Lower lobe of right lung (tissue), 2 donors: ENCODE results near the gene FAM89B. TPM values are rescaled to one million over a fixed set of nuclear protein-coding genes. Genes with fewer than 3 reads are reported as not detected.
"Not testable (repeated sequence)": the region's sequence is repeated elsewhere in the genome, so short reads cannot be mapped to it uniquely, and the experiment has no call there.

Experiments
- ATAC-seq, 2 donors: fragments of 200-7000 bp; cut with Tn5 transposase; one replicate each; pipeline ENCODE4 v1.9.1; 2020 to 2022; ENCODE audit warnings: mild to moderate bottlenecking in 2 of 2, moderate library complexity in 2 of 2
- DNase-seq: peaks from one replicate; pipeline ENCODE4 v3.0.0-alpha.2; 2020
- H3K27ac ChIP-seq: fragments of 200-600 bp; one replicate; pipeline ENCODE4 v1.8.0; 2022
- H3K27me3 ChIP-seq: fragments of 200-600 bp; one replicate; pipeline ENCODE4 v1.8.0; 2022; ENCODE audit warnings: low read depth
- H3K36me3 ChIP-seq: fragments of 200-600 bp; one replicate; pipeline ENCODE4 v1.8.0; 2022; ENCODE audit warnings: mild to moderate bottlenecking
- H3K4me1 ChIP-seq: fragments of 200-600 bp; one replicate; pipeline ENCODE4 v1.8.0; 2022
- H3K4me3 ChIP-seq: fragments of 200-600 bp; one replicate; pipeline ENCODE4 v1.8.0; 2022; ENCODE audit warnings: mild to moderate bottlenecking
- H3K9me3 ChIP-seq: fragments of 200-600 bp; one replicate; pipeline ENCODE4 v1.8.0; 2022
- CTCF ChIP-seq: fragments of 200-600 bp; IDR thresholded peaks from one replicate; pipeline ENCODE4 v1.8.0; 2022; ENCODE audit warnings: antibody characterized with exemption, mild to moderate bottlenecking
- intact Hi-C: fragments of 100-400 bp; cut with DNase I; formaldehyde crosslinking; loops from one replicate; pipeline ENCODE4 v1.11.0; 2022
- total RNA-seq: library from RNA; stranded (reverse); fragmentation: NEBNext Ultra II Directional; extraction: Animal tissue kit (Norgen Biotek cat#: 25700); gene quantifications from one replicate; pipeline ENCODE4 v1.2.1, GENCODE V29; 2021
- donor health status: DM: no; HTN: yes; CAD: no; lungs with severe emphysema.

FAM89B gene
- total RNA-seq, 1 donor from 2014 or later: 48.6 TPM

DNA sequence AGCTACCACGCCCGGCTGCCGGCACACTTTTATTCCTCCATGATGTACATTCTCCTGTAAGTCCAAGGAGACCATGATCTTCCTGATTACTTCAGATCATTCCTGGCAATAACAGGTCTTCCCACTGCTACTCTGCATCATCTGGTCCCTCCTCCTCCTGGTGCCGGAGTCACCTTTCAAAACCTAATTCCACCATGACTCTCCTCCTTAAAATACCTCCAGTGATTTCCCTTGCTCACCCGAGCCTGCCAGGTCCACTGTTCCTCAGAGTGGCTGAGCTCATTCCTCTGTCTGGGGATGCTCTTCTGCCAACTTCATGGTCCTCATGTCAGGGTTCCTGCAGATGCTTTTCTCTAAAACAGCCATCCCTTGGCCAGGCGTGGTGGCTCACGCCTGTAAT is 10.3 kb upstream of the FAM89B start:
- no peaks in the 10 kb centered on the region for H3K9me3 ChIP-seq
- DNase-seq: no peak
- intact Hi-C loops: no loop called here
- H3K36me3 ChIP-seq: no peaks in the 10 kb centered on the region
- H3K4me3 ChIP-seq: no peak overlapping the region
- H3K27ac ChIP-seq: no peak overlapping the region
- ATAC-seq: no peak
- TF ChIP-seq CTCF: no peak
- H3K27me3 ChIP-seq: no peaks in the 10 kb centered on the region
- peaks cover 49% of the 10 kb centered on the region for H3K4me1 ChIP-seq

DNA sequence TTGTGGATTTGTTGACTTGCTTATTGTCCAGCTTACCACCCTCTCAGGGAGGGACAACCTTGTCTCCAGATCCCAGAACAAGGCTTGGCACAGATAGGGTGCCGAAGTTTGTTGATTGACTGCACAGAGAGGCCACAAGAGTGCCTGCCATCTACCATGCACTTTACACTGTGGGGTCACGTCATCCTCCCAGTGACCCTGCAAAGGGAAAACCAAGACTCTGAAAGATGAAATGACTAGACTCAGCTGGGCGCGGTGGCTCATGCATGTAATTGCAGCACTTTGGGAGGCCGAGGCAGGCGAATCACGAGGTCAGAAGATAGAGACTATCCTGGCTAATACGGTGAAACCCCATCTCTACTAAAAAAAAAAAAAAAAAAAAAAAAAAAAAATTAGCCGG is 9.6 kb upstream of the FAM89B start:
- intact Hi-C loops: no loop called here
- Histone ChIP-seq H3K27me3 (no peaks in the 10 kb centered on the region), H3K4me1 (peaks cover 46% of the 10 kb centered on the region), H3K36me3 (peaks cover 3% of the 10 kb centered on the region), H3K4me3 (no peak overlapping the region), H3K27ac (no peak overlapping the region), H3K9me3 (no peaks in the 10 kb centered on the region)
- no peak for TF ChIP-seq CTCF
- ATAC-seq (no peak), DNase-seq (no peak)

DNA sequence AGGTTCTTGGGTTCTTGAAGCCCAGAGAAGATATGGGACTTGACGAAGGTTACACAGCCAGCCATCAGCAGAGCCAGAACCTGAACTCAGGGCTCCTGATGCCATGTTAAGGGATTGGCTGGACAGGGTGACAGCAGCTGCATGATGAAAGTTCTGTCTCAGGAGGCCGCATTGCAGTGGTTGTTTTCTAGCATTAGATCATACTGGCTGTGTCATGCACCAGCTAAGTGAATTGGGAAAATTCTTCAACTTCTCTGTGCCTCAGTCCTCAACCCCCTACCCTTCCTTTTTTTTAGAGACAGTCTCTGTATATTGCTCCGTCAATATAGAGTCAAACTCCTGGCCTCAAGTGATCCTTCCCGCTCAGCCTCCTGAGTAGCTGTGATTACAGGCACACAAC is 8.7 kb upstream of the FAM89B start:
- no peak for ATAC-seq

GRCh38 chr11:65564879-65565559 is 7.3 kb upstream of the FAM89B start:
- intact Hi-C loops, DNase-seq, H3K27me3 ChIP-seq, H3K36me3 ChIP-seq, H3K9me3 ChIP-seq, H3K4me3 ChIP-seq, ATAC-seq: not testable (repeated sequence)
- Histone ChIP-seq H3K27ac (peak overlapping the region; percentile 53), H3K4me1 (peaks cover 40% of the 10 kb centered on the region)

More for the DNA sequence above, 8.7 kb upstream of the FAM89B start:
- H3K27me3 ChIP-seq: no peaks in the 10 kb centered on the region
- no peak overlapping the region for H3K27ac ChIP-seq
- H3K36me3 ChIP-seq: peaks cover 3% of the 10 kb centered on the region
- TF ChIP-seq CTCF: no peak
- intact Hi-C loops: no loop called here
- H3K4me1 ChIP-seq: peaks cover 45% of the 10 kb centered on the region
- H3K4me3 ChIP-seq: no peak overlapping the region
- no peaks in the 10 kb centered on the region for H3K9me3 ChIP-seq
- no peak for DNase-seq

- ATAC-seq: peak in 1 of 2 donors; percentile 6
- Histone ChIP-seq H3K4me3 (no peak overlapping the region), H3K36me3 (peaks cover 3% of the 10 kb centered on the region), H3K27me3 (no peaks in the 10 kb centered on the region), H3K9me3 (no peaks in the 10 kb centered on the region), H3K27ac (peak overlapping the region; percentile 53), H3K4me1 (peaks cover 33% of the 10 kb centered on the region)
- no peak for TF ChIP-seq CTCF
- intact Hi-C loops: no loop called here
- DNase-seq: no peak
Measured at GRCh38 chr11:65565624-65566453, 6.5 kb upstream of the FAM89B start.
